ENCODE measurements around the gene LYZL4.

LYZL4 gene

GRCh38 chr3:42410370-42411131 is at the start of gene LYZL4:
Gene LYZL4 (minus strand): TSS chr3:42410610. CDS start chr3:42407251, 3,359 bp downstream.
- DNase-seq (ENCODE audit: low spot score), result no peak

- DNase-seq (ENCODE audit: low spot score), result no peak
Measured at GRCh38 chr3:42459151-42459550, 48.7 kb upstream of the LYZL4 start.

GRCh38 chr3:42456211-42456610 is 45.8 kb upstream of the LYZL4 start:
- DNase-seq (ENCODE audit: low spot score), result no peak

GRCh38 chr3:42451546-42452230 is 41.3 kb upstream of the LYZL4 start:
- DNase-seq (ENCODE audit: low spot score), result no peak

GRCh38 chr3:42451116-42451515 is 40.7 kb upstream of the LYZL4 start:
- DNase-seq (ENCODE audit: low spot score), result no peak

GRCh38 chr3:42450567-42450966 is 40.2 kb upstream of the LYZL4 start:
- no peak for DNase-seq (ENCODE audit: low spot score)

GRCh38 chr3:42447481-42447880 is 37.1 kb upstream of the LYZL4 start:
- DNase-seq (ENCODE audit: low spot score), result no peak

GRCh38 chr3:42446111-42447050 is 36.0 kb upstream of the LYZL4 start:
- no peak for DNase-seq (ENCODE audit: low spot score)

- peak; percentile 82 for DNase-seq (ENCODE audit: low spot score)
Measured at GRCh38 chr3:42443819-42444436, 33.5 kb upstream of the LYZL4 start.

- no peak for DNase-seq (ENCODE audit: low spot score)
Measured at GRCh38 chr3:42443292-42443691, 32.9 kb upstream of the LYZL4 start.

- DNase-seq (ENCODE audit: low spot score), result no peak
Measured at GRCh38 chr3:42442640-42443039, 32.2 kb upstream of the LYZL4 start.

GRCh38 chr3:42441791-42442190 is 31.4 kb upstream of the LYZL4 start:
- DNase-seq (ENCODE audit: low spot score), result no peak

- no peak for DNase-seq (ENCODE audit: low spot score)
Measured at GRCh38 chr3:42440924-42441323, 30.5 kb upstream of the LYZL4 start.

GRCh38 chr3:42439261-42440115 is 29.1 kb upstream of the LYZL4 start:
- DNase-seq (ENCODE audit: low spot score), result no peak

- DNase-seq (ENCODE audit: low spot score), result no peak
Measured at GRCh38 chr3:42438758-42439157, 28.3 kb upstream of the LYZL4 start.

- no peak for DNase-seq (ENCODE audit: low spot score)
Measured at GRCh38 chr3:42438193-42438592, 27.8 kb upstream of the LYZL4 start.

GRCh38 chr3:42434777-42435380 is 24.5 kb upstream of the LYZL4 start:
- no peak for DNase-seq (ENCODE audit: low spot score)

GRCh38 chr3:42432485-42432884 is 22.1 kb upstream of the LYZL4 start:
- no peak for DNase-seq (ENCODE audit: low spot score)

- DNase-seq (ENCODE audit: low spot score), result no peak
Measured at GRCh38 chr3:42430781-42431532, 20.5 kb upstream of the LYZL4 start.

GRCh38 chr3:42428830-42429229 is 18.4 kb upstream of the LYZL4 start:
- DNase-seq (ENCODE audit: low spot score), result no peak

Measured in left forelimb (tissue), 1 donor.